ENCODE results near the gene PPP2R2C. TPM values are rescaled to one million over a fixed set of nuclear protein-coding genes. Genes with fewer than 3 reads are reported as not detected.

PPP2R2C gene
- total and polyA plus RNA-seq, 7 experiments from 2014 or later: not detected

GRCh38 chr4:6280365-6280996 lies 191.9 kb downstream of the PPP2R2C start:
- H3K27ac Mint-ChIP-seq: no peak overlapping the region
- intact Hi-C loops (cut with micrococcal nuclease): no loop called here

GRCh38 chr4:6279582-6280289 lies 192.7 kb downstream of the PPP2R2C start:
- Histone ChIP-seq H3K27me3 (ENCODE audit: control insufficient read depth in 2 of 2, insufficient read depth in 2 of 2, low read length in 2 of 2) (no peaks in the 10 kb centered on the region), H3K36me3 (ENCODE audit: control insufficient read depth in 2 of 3, insufficient read depth in 3 of 3, low read length in 3 of 3) (peaks cover 0 to 4% (median 0%) of the 10 kb centered on the region in 3 experiments), H3K9me3 (ENCODE audit: control insufficient read depth in 2 of 3, low read length in 3 of 3) (no peaks in the 10 kb centered on the region), H3K4me3 (ENCODE audit: low read length) (no peak overlapping the region), H3K27ac (ENCODE audit: low read depth, low read length) (no peak overlapping the region), H3K4me1 (ENCODE audit: control insufficient read depth in 2 of 2, insufficient read depth in 2 of 2, low read length in 2 of 2) (peaks cover 0 to 5% of the 10 kb centered on the region in 2 donors)
- intact Hi-C loops (cut with micrococcal nuclease): no loop called here
- peaks cover 5 to 11% (median 7%) of the 10 kb centered on the region in 7 donors for H3K4me1 Mint-ChIP-seq
- ChIA-PET CTCF (interaction anchor here (0.6 kb wide), 1 partner anchor 40 kb away, joined by 3 read pairs; no protein-coding TSS in a partner anchor), POLR2A (no interaction called here)
- peaks cover 0 to 2% (median 0%) of the 10 kb centered on the region in 5 donors for H3K27me3 Mint-ChIP-seq
- H3K27ac Mint-ChIP-seq: no peak overlapping the region
- no peaks in the 10 kb centered on the region for H3K9me3 Mint-ChIP-seq
- no peak overlapping the region for H3K4me3 Mint-ChIP-seq
- DNase-seq: no peak
- H3K36me3 Mint-ChIP-seq: peaks cover 0 to 5% (median 0%) of the 10 kb centered on the region in 5 donors
- ATAC-seq: no peak

More at GRCh38 chr4:6280365-6280996, 191.9 kb downstream of the PPP2R2C start:
- peaks cover 5 to 11% (median 7%) of the 10 kb centered on the region in 7 donors for H3K4me1 Mint-ChIP-seq
- Histone ChIP-seq H3K4me3 (ENCODE audit: low read length) (no peak overlapping the region), H3K36me3 (ENCODE audit: control insufficient read depth in 2 of 3, insufficient read depth in 3 of 3, low read length in 3 of 3) (peaks cover 0 to 4% (median 0%) of the 10 kb centered on the region in 3 experiments), H3K27ac (ENCODE audit: low read depth, low read length) (no peak overlapping the region), H3K9me3 (ENCODE audit: control insufficient read depth in 2 of 3, low read length in 3 of 3) (no peaks in the 10 kb centered on the region), H3K27me3 (ENCODE audit: control insufficient read depth in 2 of 2, insufficient read depth in 2 of 2, low read length in 2 of 2) (no peaks in the 10 kb centered on the region), H3K4me1 (ENCODE audit: control insufficient read depth in 2 of 2, insufficient read depth in 2 of 2, low read length in 2 of 2) (peaks cover 0 to 5% of the 10 kb centered on the region in 2 donors)
- CTCF ChIA-PET: interaction anchor here (0.6 kb wide), 2 partner anchors 9 to 40 kb away, joined by 3 to 7 read pairs; no protein-coding TSS in a partner anchor
- DNase-seq: no peak
- no peaks in the 10 kb centered on the region for H3K9me3 Mint-ChIP-seq
- H3K4me3 Mint-ChIP-seq: no peak overlapping the region
- peaks cover 0 to 2% (median 0%) of the 10 kb centered on the region in 5 donors for H3K27me3 Mint-ChIP-seq
- POLR2A ChIA-PET: no interaction called here
- ATAC-seq: no peak
- peaks cover 0 to 3% (median 0%) of the 10 kb centered on the region in 5 donors for H3K36me3 Mint-ChIP-seq

GRCh38 chr4:6278801-6279197 lies 193.6 kb downstream of the PPP2R2C start:
- Mint-ChIP-seq H3K4me3 (peak overlapping the region in 5 of 10 donors; percentile 15 to 62 (median 38)), H3K4me1 (peaks cover 5 to 11% (median 7%) of the 10 kb centered on the region in 7 donors), H3K27me3 (peaks cover 0 to 2% (median 0%) of the 10 kb centered on the region in 5 donors), H3K9me3 (no peaks in the 10 kb centered on the region), H3K27ac (peak overlapping the region in 3 of 9 donors; percentile 37 to 65 (median 59)), H3K36me3 (peaks cover 0 to 7% (median 0%) of the 10 kb centered on the region in 5 donors)
- no peaks in the 10 kb centered on the region for H3K9me3 ChIP-seq (ENCODE audit: control insufficient read depth in 2 of 3, low read length in 3 of 3)
- ATAC-seq: peak; percentile 42
- no peak overlapping the region for H3K4me3 ChIP-seq (ENCODE audit: low read length)
- intact Hi-C loops (cut with micrococcal nuclease): no loop called here
- no peaks in the 10 kb centered on the region for H3K27me3 ChIP-seq (ENCODE audit: control insufficient read depth in 2 of 2, insufficient read depth in 2 of 2, low read length in 2 of 2)
- peaks cover 0 to 5% of the 10 kb centered on the region in 2 donors for H3K4me1 ChIP-seq (ENCODE audit: control insufficient read depth in 2 of 2, insufficient read depth in 2 of 2, low read length in 2 of 2)
- CTCF ChIA-PET: no interaction called here
- DNase-seq: no peak
- H3K36me3 ChIP-seq (ENCODE audit: control insufficient read depth in 2 of 3, insufficient read depth in 3 of 3, low read length in 3 of 3): peaks cover 0 to 4% (median 0%) of the 10 kb centered on the region in 3 experiments
- no peak overlapping the region for H3K27ac ChIP-seq (ENCODE audit: low read depth, low read length)
- POLR2A ChIA-PET: no interaction called here

GRCh38 chr4:6277935-6278800 lies 194.2 kb downstream of the PPP2R2C start:
- Histone ChIP-seq H3K27ac (ENCODE audit: low read depth, low read length) (no peak overlapping the region), H3K27me3 (ENCODE audit: control insufficient read depth in 2 of 2, insufficient read depth in 2 of 2, low read length in 2 of 2) (no peaks in the 10 kb centered on the region), H3K9me3 (ENCODE audit: control insufficient read depth in 2 of 3, low read length in 3 of 3) (no peaks in the 10 kb centered on the region), H3K36me3 (ENCODE audit: control insufficient read depth in 2 of 3, insufficient read depth in 3 of 3, low read length in 3 of 3) (peaks cover 0 to 4% (median 0%) of the 10 kb centered on the region in 3 experiments), H3K4me3 (ENCODE audit: low read length) (no peak overlapping the region), H3K4me1 (ENCODE audit: control insufficient read depth in 2 of 2, insufficient read depth in 2 of 2, low read length in 2 of 2) (peaks cover 0 to 5% of the 10 kb centered on the region in 2 donors)
- peaks cover 0 to 7% (median 0%) of the 10 kb centered on the region in 5 donors for H3K36me3 Mint-ChIP-seq
- ATAC-seq (no peak), DNase-seq (no peak)
- peaks cover 0 to 2% (median 0%) of the 10 kb centered on the region in 5 donors for H3K27me3 Mint-ChIP-seq
- intact Hi-C loops (cut with micrococcal nuclease): no loop called here
- H3K9me3 Mint-ChIP-seq: no peaks in the 10 kb centered on the region
- POLR2A ChIA-PET: no interaction called here
- CTCF ChIA-PET: no interaction called here
- peak overlapping the region in 5 of 10 donors; percentile 15 to 62 (median 38) for H3K4me3 Mint-ChIP-seq
- peak overlapping the region in 3 of 9 donors; percentile 37 to 65 (median 59) for H3K27ac Mint-ChIP-seq
- peaks cover 5 to 12% (median 7%) of the 10 kb centered on the region in 7 donors for H3K4me1 Mint-ChIP-seq

- Mint-ChIP-seq H3K4me3 (no peak overlapping the region), H3K36me3 (peaks cover 0 to 4% (median 0%) of the 10 kb centered on the region in 5 donors), H3K4me1 (peaks cover 5 to 16% (median 7%) of the 10 kb centered on the region in 7 donors), H3K27me3 (peaks cover 0 to 7% (median 0%) of the 10 kb centered on the region in 5 donors), H3K9me3 (no peaks in the 10 kb centered on the region), H3K27ac (no peak overlapping the region)
- DNase-seq: no peak
- Histone ChIP-seq H3K9me3 (ENCODE audit: control insufficient read depth in 2 of 3, low read length in 3 of 3) (no peaks in the 10 kb centered on the region), H3K36me3 (ENCODE audit: control insufficient read depth in 2 of 3, insufficient read depth in 3 of 3, low read length in 3 of 3) (peaks cover 0 to 4% (median 0%) of the 10 kb centered on the region in 3 experiments), H3K4me1 (ENCODE audit: control insufficient read depth in 2 of 2, insufficient read depth in 2 of 2, low read length in 2 of 2) (peaks cover 0 to 5% of the 10 kb centered on the region in 2 donors), H3K27ac (ENCODE audit: low read depth, low read length) (no peak overlapping the region), H3K27me3 (ENCODE audit: control insufficient read depth in 2 of 2, insufficient read depth in 2 of 2, low read length in 2 of 2) (no peaks in the 10 kb centered on the region), H3K4me3 (ENCODE audit: low read length) (no peak overlapping the region)
- intact Hi-C loops (cut with micrococcal nuclease): no loop called here
- ChIA-PET POLR2A (no interaction called here), CTCF (no interaction called here)
- ATAC-seq: no peak
Measured at GRCh38 chr4:6277139-6277802, 195.1 kb downstream of the PPP2R2C start.
